Upper lobe of left lung (tissue), 6 donors: Measurements from ENCODE around the gene RSPO1. TPM values are rescaled to one million over a fixed set of nuclear protein-coding genes. Genes with fewer than 3 reads are reported as not detected.

Experiments used
- ATAC-seq, 2 donors: fragments of 200-7000 bp; cut with Tn5 transposase; one replicate each; pipeline ENCODE4 v1.9.1; 2022; ENCODE audit warnings: mild to moderate bottlenecking in 2 of 2, moderate library complexity in 2 of 2; ENCODE audit not compliant: low FRiP score in 2 of 2
- DNase-seq, 2 donors: peaks; one replicate each; pipeline ENCODE4 v3.0.0-alpha.2; 2019 to 2020
- H3K27ac ChIP-seq, 4 donors: fragments of 200-600 bp; sonication (generic); one replicate each; pipeline ENCODE4 v1.5.1; 2016 to 2019
- H3K27me3 ChIP-seq, 4 donors: fragments of 200-600 bp; sonication (generic); one replicate each; pipeline ENCODE4 v1.5.1; 2017 to 2019
- H3K36me3 ChIP-seq, 4 donors: fragments of 200-600 bp; sonication (generic); one replicate each; pipeline ENCODE4 v1.5.1; 2016 to 2019
- H3K4me1 ChIP-seq, 4 donors: fragments of 200-600 bp; sonication (generic); one replicate each; pipeline ENCODE4 v1.5.1; 2018 to 2019
- H3K4me3 ChIP-seq, 4 donors: fragments of 200-600 bp; sonication (generic); one replicate each; pipeline ENCODE4 v1.5.1; 2017 to 2019; ENCODE audit warnings: mild to moderate bottlenecking in 2 of 4, moderate library complexity in 1 of 4
- H3K9me3 ChIP-seq, 4 donors: fragments of 200-600 bp; sonication (generic); one replicate each; pipeline ENCODE4 v1.5.1; 2018 to 2019
- EP300 ChIP-seq, 4 donors: sonication (generic); formaldehyde crosslinking; IDR thresholded peaks; one replicate each; pipeline ENCODE4 v1.5.1; 2017; ENCODE audit warnings: antibody characterized with exemption in 4 of 4, control low read depth in 2 of 4
- POLR2A ChIP-seq, 4 donors: fragments of 450-650 bp; IDR thresholded peaks; one replicate each; pipeline ENCODE4 v1.5.1; 2016 to 2017; ENCODE audit warnings: antibody characterized with exemption in 4 of 4, mild to moderate bottlenecking in 2 of 4
- POLR2AphosphoS5 ChIP-seq, 2 donors: sonication (generic); formaldehyde crosslinking; IDR thresholded peaks; one replicate each; pipeline ENCODE4 v1.5.1; 2017; ENCODE audit warnings: antibody characterized with exemption in 2 of 2
- WGBS, 2 donors: methylation state at CpG; one replicate each; pipeline ENCODE4 v1.1.5; 2017 to 2018; 5-methylcytosine and 5-hydroxymethylcytosine counted together
- total RNA-seq, 6 donors: library from RNA; depleted of rRNA in 4 of 6; stranded (reverse); fragments of >200 nt in 4 of 6; gene quantifications; one replicate each; pipeline versions ENCODE4 v1.1.0 to v1.2.1, GENCODE V29; 2016 to 2021
- TF ChIP-seq, protein P1 (sequence below), 6 experiments: fragments of 450-650 bp in 4 of 6; fragments of 200-600 bp in 2 of 6; sonication (generic) in 2 of 6; IDR thresholded peaks; one replicate each; pipeline ENCODE4 v1.5.1; 2016 to 2019; ENCODE audit warnings: antibody characterized with exemption in 6 of 6
- donor health status: DM: no; HTN: no; CAD: no; lungs with moderate emphysema.
- donor health status: DM: no; HTN: yes; CAD: no; lungs with severe emphysema.

Gene RSPO1
- total RNA-seq, 6 donors from 2014 or later = 0.98 to 5.4 (median 3.5) TPM

DNA sequence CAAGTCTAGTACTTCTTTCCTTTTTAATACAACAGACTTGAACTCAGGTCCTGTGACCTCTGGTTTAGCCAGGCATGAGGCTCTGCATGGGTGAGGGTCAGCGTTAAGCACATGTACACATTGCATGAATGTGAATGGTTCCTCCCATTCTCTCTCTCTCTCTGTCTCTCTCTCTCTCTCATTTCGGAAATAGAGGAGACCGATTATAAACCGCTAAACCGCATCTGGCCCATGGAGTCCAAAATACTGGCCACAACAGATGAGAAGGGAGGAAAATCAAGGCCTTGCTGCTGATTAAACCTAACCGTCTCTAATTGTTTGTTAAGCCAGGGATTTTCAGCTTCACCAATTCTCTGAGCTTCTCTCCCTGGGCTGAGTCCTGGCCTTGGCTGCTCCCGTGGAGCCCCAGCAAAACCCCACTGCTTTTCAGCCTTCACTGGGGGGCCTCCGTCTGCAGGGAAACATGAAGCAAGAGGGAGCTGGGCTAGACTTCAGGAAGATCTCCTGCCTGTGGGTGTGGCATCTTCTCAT, 6.6 kb downstream of the RSPO1 start:
- Histone ChIP-seq H3K36me3 (no peaks in the 10 kb centered on the region), H3K27me3 (peaks cover 0 to 11% (median 2%) of the 10 kb centered on the region in 4 donors), H3K27ac (no peak overlapping the region), H3K4me1 (no peaks in the 10 kb centered on the region), H3K9me3 (no peaks in the 10 kb centered on the region), H3K4me3 (no peak overlapping the region)
- DNase-seq (no peak), ATAC-seq (no peak)
- 82 to 83% methylated on average over 8 of the region's 8 CpGs for WGBS, 2 donors
- TF ChIP-seq EP300 (IDR thresholded peaks at IDR 0.05) (no peak), POLR2A (IDR thresholded peaks at IDR 0.05) (no peak), POLR2AphosphoS5 (IDR thresholded peaks at IDR 0.05) (no peak)
- TF ChIP-seq, protein P1, sequence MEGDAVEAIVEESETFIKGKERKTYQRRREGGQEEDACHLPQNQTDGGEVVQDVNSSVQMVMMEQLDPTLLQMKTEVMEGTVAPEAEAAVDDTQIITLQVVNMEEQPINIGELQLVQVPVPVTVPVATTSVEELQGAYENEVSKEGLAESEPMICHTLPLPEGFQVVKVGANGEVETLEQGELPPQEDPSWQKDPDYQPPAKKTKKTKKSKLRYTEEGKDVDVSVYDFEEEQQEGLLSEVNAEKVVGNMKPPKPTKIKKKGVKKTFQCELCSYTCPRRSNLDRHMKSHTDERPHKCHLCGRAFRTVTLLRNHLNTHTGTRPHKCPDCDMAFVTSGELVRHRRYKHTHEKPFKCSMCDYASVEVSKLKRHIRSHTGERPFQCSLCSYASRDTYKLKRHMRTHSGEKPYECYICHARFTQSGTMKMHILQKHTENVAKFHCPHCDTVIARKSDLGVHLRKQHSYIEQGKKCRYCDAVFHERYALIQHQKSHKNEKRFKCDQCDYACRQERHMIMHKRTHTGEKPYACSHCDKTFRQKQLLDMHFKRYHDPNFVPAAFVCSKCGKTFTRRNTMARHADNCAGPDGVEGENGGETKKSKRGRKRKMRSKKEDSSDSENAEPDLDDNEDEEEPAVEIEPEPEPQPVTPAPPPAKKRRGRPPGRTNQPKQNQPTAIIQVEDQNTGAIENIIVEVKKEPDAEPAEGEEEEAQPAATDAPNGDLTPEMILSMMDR (IDR thresholded peaks at IDR 0.05) = no peak

DNA sequence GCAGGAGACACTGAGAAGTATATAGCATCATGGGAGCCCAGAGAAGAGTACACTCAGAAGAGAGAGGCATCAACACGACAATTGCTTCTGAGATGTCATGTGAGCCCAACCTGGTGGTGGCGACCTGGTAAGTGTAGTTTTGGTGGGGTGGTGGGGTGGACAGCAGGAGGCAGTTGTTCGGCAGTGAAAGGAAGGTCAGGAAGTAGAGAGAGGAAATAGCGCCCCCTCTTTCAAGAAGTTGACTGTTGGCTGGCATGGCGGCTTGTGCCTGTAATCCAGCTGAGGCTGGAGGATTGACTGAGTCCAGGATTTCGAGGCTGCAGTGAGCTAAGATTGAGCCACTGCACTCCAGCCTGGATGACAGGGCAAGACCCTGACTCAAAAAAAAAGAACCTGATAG, 12.6 kb downstream of the RSPO1 start:
- DNase-seq = no peak
- H3K4me1 ChIP-seq = no peaks in the 10 kb centered on the region
- no peaks in the 10 kb centered on the region for H3K27me3 ChIP-seq
- no peaks in the 10 kb centered on the region for H3K9me3 ChIP-seq
- WGBS, 2 donors = 44 to 50% methylated on average over 6 of the region's 6 CpGs
- TF ChIP-seq POLR2AphosphoS5 (IDR thresholded peaks at IDR 0.05) = no peak
- TF ChIP-seq EP300 (IDR thresholded peaks at IDR 0.05) = no peak
- TF ChIP-seq, protein P1 (IDR thresholded peaks at IDR 0.05) = no peak
- no peak for TF ChIP-seq POLR2A (IDR thresholded peaks at IDR 0.05)
- ATAC-seq = no peak
- H3K4me3 ChIP-seq = no peak overlapping the region
- no peak overlapping the region for H3K27ac ChIP-seq
- H3K36me3 ChIP-seq = no peaks in the 10 kb centered on the region

DNA sequence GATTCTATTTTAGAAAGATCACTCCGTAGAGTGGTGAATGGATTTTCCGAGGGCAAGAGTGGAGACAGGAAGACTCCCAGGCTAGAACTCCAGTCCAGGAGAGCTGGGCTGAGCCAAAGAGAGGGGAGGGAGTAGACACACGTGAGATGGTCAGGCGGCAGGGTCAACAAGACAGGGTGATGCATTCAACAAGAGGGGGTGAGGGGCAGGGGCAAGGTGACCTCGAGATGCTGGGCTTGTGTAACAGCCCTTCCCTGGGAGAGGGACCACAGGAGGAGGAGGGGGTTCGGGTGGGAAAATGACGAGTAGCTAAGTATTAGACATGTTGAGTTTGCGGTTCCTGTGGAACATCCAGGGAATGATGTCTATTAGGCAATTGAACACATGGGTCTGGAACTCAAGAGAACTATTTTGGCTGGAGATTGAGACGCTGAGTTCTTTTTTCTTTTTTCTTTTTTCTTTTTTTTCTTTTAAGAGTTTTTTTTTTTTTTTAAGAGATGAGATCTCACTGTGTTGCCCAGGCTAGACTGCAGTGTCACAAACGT, 13.3 kb downstream of the RSPO1 start:
- no peaks in the 10 kb centered on the region for H3K9me3 ChIP-seq
- no peak overlapping the region for H3K27ac ChIP-seq
- no peaks in the 10 kb centered on the region for H3K36me3 ChIP-seq
- 61% methylated on average over 10 of the region's 10 CpGs for WGBS, 2 donors
- H3K27me3 ChIP-seq = no peaks in the 10 kb centered on the region
- TF ChIP-seq POLR2AphosphoS5 (IDR thresholded peaks at IDR 0.05) = no peak
- DNase-seq (no peak), ATAC-seq (peak in 1 of 2 donors; percentile 24)
- H3K4me3 ChIP-seq = no peak overlapping the region
- no peaks in the 10 kb centered on the region for H3K4me1 ChIP-seq

DNA sequence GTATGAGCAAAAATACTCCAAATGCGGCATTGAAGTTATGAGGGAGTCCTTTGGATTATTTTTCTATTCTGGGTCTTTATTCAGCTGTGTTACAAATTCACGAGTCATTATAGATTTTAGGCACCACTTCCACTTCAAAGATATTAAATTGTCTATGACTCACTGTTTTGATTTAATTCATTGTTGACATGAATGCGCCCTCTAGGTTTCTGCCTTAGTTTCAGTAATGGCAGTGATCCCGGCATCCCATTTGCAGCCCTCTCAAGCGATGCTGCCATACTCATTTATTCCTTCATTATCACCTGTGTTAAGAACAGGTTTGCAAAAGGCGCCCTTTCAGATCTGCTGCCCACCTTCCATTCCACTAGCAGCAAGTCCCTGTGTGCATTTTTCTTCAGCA, 14.0 kb downstream of the RSPO1 start:
- Histone ChIP-seq H3K4me1 (no peaks in the 10 kb centered on the region), H3K27ac (no peak overlapping the region), H3K27me3 (no peaks in the 10 kb centered on the region), H3K36me3 (no peaks in the 10 kb centered on the region), H3K9me3 (no peaks in the 10 kb centered on the region), H3K4me3 (no peak overlapping the region)
- WGBS, 2 donors = 78 to 90% methylated on average over 6 of the region's 6 CpGs
- TF ChIP-seq POLR2AphosphoS5 (IDR thresholded peaks at IDR 0.05) (no peak), POLR2A (IDR thresholded peaks at IDR 0.05) (no peak), EP300 (IDR thresholded peaks at IDR 0.05) (no peak)
- TF ChIP-seq, protein P1 (IDR thresholded peaks at IDR 0.05) = no peak
- ATAC-seq (no peak), DNase-seq (no peak)

DNA sequence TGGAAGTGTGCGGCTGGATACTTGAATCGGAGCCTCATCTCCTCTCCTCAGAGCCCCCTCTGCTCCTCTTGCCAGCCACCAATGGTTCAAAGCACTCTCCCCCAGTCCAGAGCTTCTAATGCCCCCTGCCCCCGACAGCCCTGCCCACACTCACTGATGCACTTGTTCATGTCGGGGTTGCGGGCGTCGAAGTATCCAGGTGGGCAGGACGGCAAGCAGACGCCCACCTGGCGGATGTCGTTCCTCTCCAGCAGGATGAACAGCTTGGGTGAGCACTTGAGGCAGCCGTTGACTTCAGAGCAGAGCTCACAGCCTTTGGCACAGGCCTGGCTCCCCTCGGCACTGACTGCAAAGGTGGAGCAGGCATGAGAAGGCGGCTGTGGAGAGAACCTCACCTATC, 18.4 kb downstream of the RSPO1 start:
- Histone ChIP-seq H3K4me1 (no peaks in the 10 kb centered on the region), H3K27me3 (no peaks in the 10 kb centered on the region), H3K27ac (no peak overlapping the region), H3K9me3 (no peaks in the 10 kb centered on the region), H3K36me3 (no peaks in the 10 kb centered on the region), H3K4me3 (no peak overlapping the region)
- ATAC-seq (no peak), DNase-seq (no peak)
- WGBS, 2 donors = 64 to 79% methylated on average over 4 to 14 of the region's 14 CpGs
- TF ChIP-seq POLR2AphosphoS5 (IDR thresholded peaks at IDR 0.05) (no peak), EP300 (IDR thresholded peaks at IDR 0.05) (no peak), POLR2A (IDR thresholded peaks at IDR 0.05) (no peak)
- TF ChIP-seq, protein P1 (IDR thresholded peaks at IDR 0.05) = no peak
